ENCODE measurements around the gene SYNGR4.

DNA sequence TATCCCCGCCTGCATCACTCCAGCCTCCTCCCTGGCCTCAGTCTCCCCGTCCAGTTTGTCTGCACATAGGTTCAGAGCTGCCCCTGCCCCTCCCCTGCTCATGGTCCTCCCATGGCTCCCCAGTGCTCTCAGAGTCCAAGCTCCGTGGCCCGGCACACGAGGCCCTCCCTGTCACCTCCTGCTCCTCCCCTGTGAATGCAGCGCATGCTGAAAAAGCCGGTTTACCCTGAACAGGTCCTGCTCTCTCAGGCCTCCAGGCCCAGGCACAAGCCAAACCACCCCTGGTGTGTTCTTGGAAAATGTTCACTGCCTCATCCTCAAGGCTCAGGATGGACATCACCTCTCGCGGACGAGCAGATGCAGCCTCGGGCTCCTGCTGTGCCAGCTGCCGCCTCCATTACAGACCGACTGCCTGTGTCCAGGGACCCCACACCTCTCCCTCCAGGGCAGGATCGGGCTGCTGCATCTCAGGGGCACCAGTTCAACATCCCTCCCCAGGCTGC lies 25.9 kb upstream of the SYNGR4 start:
- TF ChIP-seq, protein P1, sequence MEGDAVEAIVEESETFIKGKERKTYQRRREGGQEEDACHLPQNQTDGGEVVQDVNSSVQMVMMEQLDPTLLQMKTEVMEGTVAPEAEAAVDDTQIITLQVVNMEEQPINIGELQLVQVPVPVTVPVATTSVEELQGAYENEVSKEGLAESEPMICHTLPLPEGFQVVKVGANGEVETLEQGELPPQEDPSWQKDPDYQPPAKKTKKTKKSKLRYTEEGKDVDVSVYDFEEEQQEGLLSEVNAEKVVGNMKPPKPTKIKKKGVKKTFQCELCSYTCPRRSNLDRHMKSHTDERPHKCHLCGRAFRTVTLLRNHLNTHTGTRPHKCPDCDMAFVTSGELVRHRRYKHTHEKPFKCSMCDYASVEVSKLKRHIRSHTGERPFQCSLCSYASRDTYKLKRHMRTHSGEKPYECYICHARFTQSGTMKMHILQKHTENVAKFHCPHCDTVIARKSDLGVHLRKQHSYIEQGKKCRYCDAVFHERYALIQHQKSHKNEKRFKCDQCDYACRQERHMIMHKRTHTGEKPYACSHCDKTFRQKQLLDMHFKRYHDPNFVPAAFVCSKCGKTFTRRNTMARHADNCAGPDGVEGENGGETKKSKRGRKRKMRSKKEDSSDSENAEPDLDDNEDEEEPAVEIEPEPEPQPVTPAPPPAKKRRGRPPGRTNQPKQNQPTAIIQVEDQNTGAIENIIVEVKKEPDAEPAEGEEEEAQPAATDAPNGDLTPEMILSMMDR (IDR thresholded peaks at IDR 0.05): no peak
- TF ChIP-seq KAT7 (CRISPR knock-in tag; IDR thresholded peaks at IDR 0.05; ENCODE audit: borderline replicate concordance): no peak
- TF ChIP-seq NFE2L1 (CRISPR knock-in tag; IDR thresholded peaks at IDR 0.05): no peak

Data from WTC11 (cell line).